Smooth muscle cell (in vitro differentiated cells): ENCODE measurements around the gene DCUN1D1. TPM values are rescaled to one million over a fixed set of nuclear protein-coding genes. Genes with fewer than 3 reads are reported as not detected.
A peak's percentile ranks its signal among the peaks of the same experiment; 100 is the strongest.

ENCODE experiments used
- DNase-seq: peaks from one replicate; lab custom pipeline; 2025; ENCODE audit not compliant: unreplicated experiment; lab: John Stamatoyannopoulos, UW
- H2AFZ ChIP-seq: fragments of 200-600 bp; sonication (generic); 2 replicates; pipeline ENCODE4 v1.6.0; 2016; ENCODE audit warnings: antibody characterized with exemption, low read depth, mild to moderate bottlenecking
- H3F3A ChIP-seq: fragments of 200-600 bp; sonication (generic); 2 replicates; pipeline ENCODE4 v1.6.0; 2017; ENCODE audit warnings: antibody characterized with exemption, low read depth
- H3K27ac ChIP-seq: fragments of 200-600 bp; sonication (generic); 2 replicates; pipeline ENCODE4 v1.5.1; 2016; ENCODE audit warnings: low read depth, mild to moderate bottlenecking
- H3K27me3 ChIP-seq: fragments of 200-600 bp; sonication (generic); 2 replicates; pipeline ENCODE4 v1.6.1; 2016; ENCODE audit warnings: low read depth, mild to moderate bottlenecking
- H3K36me3 ChIP-seq: fragments of 200-600 bp; sonication (generic); 2 replicates; pipeline ENCODE4 v1.5.1; 2016; ENCODE audit warnings: low read depth
- H3K4me1 ChIP-seq: fragments of 200-600 bp; sonication (generic); 2 replicates; pipeline ENCODE4 v1.5.1; 2016; ENCODE audit warnings: low read depth
- H3K4me2 ChIP-seq: fragments of 200-600 bp; sonication (generic); 2 replicates; pipeline ENCODE4 v1.6.0; 2016; ENCODE audit warnings: mild to moderate bottlenecking
- H3K4me3 ChIP-seq: fragments of 200-600 bp; sonication (generic); 2 replicates; pipeline ENCODE4 v1.5.1; 2016; ENCODE audit warnings: mild to moderate bottlenecking
- H3K79me2 ChIP-seq: fragments of 200-600 bp; sonication (generic); 2 replicates; pipeline ENCODE4 v1.6.0; 2016; ENCODE audit warnings: low read depth, mild to moderate bottlenecking
- H3K9ac ChIP-seq: fragments of 200-600 bp; sonication (generic); 2 replicates; pipeline ENCODE4 v1.6.0; 2016; ENCODE audit warnings: low read depth
- H3K9me3 ChIP-seq: fragments of 200-600 bp; sonication (generic); replicated peaks from 2 replicates; pipeline ENCODE4 v1.5.1; 2016; ENCODE audit warnings: low read depth
- H4K20me1 ChIP-seq: fragments of 200-600 bp; sonication (generic); 2 replicates; pipeline ENCODE4 v1.6.0; 2016; ENCODE audit warnings: low read depth
- CTCF ChIP-seq: fragments of 200-600 bp; sonication (generic); IDR thresholded peaks from 2 replicates; pipeline ENCODE4 v1.5.1; 2017; ENCODE audit warnings: borderline replicate concordance, mild to moderate bottlenecking, antibody characterized with exemption; ENCODE audit not compliant: insufficient read depth, poor library complexity, severe bottlenecking
- WGBS: methylation state at CpG from one replicate; pipeline ENCODE4 v1.1.7; 2016; ENCODE audit warnings: low lambda C conversion rate; 5-methylcytosine and 5-hydroxymethylcytosine counted together
- polyA plus RNA-seq: library from polyadenylated mRNA; unstranded; fragments of >200 nt; fragmentation: Nextera tagmentation; extraction: Ambion mirVana; gene quantifications from 2 replicates; pipeline ENCODE4 v1.2.1, GENCODE V29; 2016
- total RNA-seq: library from RNA; depleted of rRNA; stranded (reverse); fragments of >200 nt; gene quantifications from 2 replicates; pipeline ENCODE4 v1.2.3, GENCODE V29; 2014

DCUN1D1 gene
- total and polyA plus RNA-seq, 2 experiments from 2014 or later, result 14.4 to 25.7 TPM

GRCh38 chr3:182911782-182912111, 68.6 kb downstream of the DCUN1D1 start:
- Histone ChIP-seq H3K9me3 (no peaks in the 10 kb centered on the region), H3K27me3 (no peaks in the 10 kb centered on the region), H2AFZ (no peak overlapping the region), H3K27ac (no peak overlapping the region), H3F3A (no peaks in the 10 kb centered on the region), H3K79me2 (no peaks in the 10 kb centered on the region), H3K36me3 (peaks cover 5% of the 10 kb centered on the region), H3K9ac (no peak overlapping the region), H4K20me1 (peaks cover 3% of the 10 kb centered on the region), H3K4me3 (no peak overlapping the region), H3K4me1 (no peaks in the 10 kb centered on the region), H3K4me2 (no peak overlapping the region)
- TF ChIP-seq CTCF, result no peak
- DNase-seq, result no peak
- 56% methylated on average over 5 of the region's 5 CpGs for WGBS

GRCh38 chr3:182910936-182911781, 69.2 kb downstream of the DCUN1D1 start:
- Histone ChIP-seq H2AFZ (no peak overlapping the region), H3K9ac (no peak overlapping the region), H3K4me2 (no peak overlapping the region), H3K79me2 (no peaks in the 10 kb centered on the region), H3K9me3 (no peaks in the 10 kb centered on the region), H3K27me3 (no peaks in the 10 kb centered on the region), H4K20me1 (peaks cover 3% of the 10 kb centered on the region), H3F3A (no peaks in the 10 kb centered on the region), H3K4me3 (no peak overlapping the region), H3K36me3 (peaks cover 5% of the 10 kb centered on the region), H3K27ac (no peak overlapping the region), H3K4me1 (no peaks in the 10 kb centered on the region)
- TF ChIP-seq CTCF, result no peak
- WGBS, result 92% methylated on average over 5 of the region's 5 CpGs
- no peak for DNase-seq

GRCh38 chr3:182909318-182910040, 70.9 kb downstream of the DCUN1D1 start:
- no peak overlapping the region for H3K4me2 ChIP-seq
- H3K27ac ChIP-seq, result no peak overlapping the region
- no peaks in the 10 kb centered on the region for H3K36me3 ChIP-seq
- no peaks in the 10 kb centered on the region for H3K79me2 ChIP-seq
- no peak overlapping the region for H3K9ac ChIP-seq
- peak; percentile 50 for TF ChIP-seq CTCF
- H3K9me3 ChIP-seq, result no peaks in the 10 kb centered on the region
- no peaks in the 10 kb centered on the region for H3F3A ChIP-seq
- H3K27me3 ChIP-seq, result no peaks in the 10 kb centered on the region
- no peak for DNase-seq
- no peaks in the 10 kb centered on the region for H3K4me1 ChIP-seq
- peaks cover 3% of the 10 kb centered on the region for H4K20me1 ChIP-seq
- 74% methylated on average over 5 of the region's 5 CpGs for WGBS
- H2AFZ ChIP-seq, result no peak overlapping the region
- no peak overlapping the region for H3K4me3 ChIP-seq

- Histone ChIP-seq H3K27me3 (no peaks in the 10 kb centered on the region), H3K4me2 (no peak overlapping the region), H2AFZ (no peak overlapping the region), H3K4me1 (no peaks in the 10 kb centered on the region), H3K9me3 (no peaks in the 10 kb centered on the region), H3K4me3 (no peak overlapping the region), H3K36me3 (no peaks in the 10 kb centered on the region), H3K9ac (no peak overlapping the region), H3K27ac (peak overlapping the region; percentile 47), H4K20me1 (peaks cover 3% of the 10 kb centered on the region), H3K79me2 (no peaks in the 10 kb centered on the region), H3F3A (no peaks in the 10 kb centered on the region)
- no peak for TF ChIP-seq CTCF
- DNase-seq, result no peak
- 95% methylated on average over 1 of the region's 1 CpG for WGBS
These were observed 71.9 kb downstream of the DCUN1D1 start for GRCh38 chr3:182908471-182908870.
